DMS114 treated with DMSO at 0.1 percent for 48 hours (cell line): ENCODE results near the gene TRAM2.

Source experiments
- DNase-seq: peaks from one replicate; lab custom pipeline; 2025; ENCODE audit not compliant: unreplicated experiment; lab: John Stamatoyannopoulos, UW

Gene TRAM2

GRCh38 chr6:52511572-52512151, 65.2 kb downstream of the TRAM2 start:
- no peak for DNase-seq

DNA sequence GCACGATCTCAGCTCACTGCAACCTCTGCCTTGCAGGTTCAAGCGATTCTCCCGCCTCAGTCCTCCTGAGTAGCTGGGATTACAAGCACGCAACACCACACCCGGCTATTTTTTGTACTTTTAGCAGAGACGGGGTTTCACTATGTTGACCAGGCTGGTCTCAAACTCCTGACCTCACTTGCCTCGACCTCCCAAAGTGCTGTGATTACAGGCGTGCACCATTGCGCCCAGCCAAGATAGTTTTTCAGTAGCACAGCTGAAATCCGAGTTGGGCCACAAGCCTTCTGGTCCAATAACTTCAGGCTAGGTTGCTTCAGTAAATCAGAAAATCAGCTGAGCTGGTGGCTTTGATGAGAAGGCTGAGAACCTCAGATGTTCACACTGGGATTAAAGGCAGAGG, 65.7 kb downstream of the TRAM2 start:
- no peak for DNase-seq

DNA sequence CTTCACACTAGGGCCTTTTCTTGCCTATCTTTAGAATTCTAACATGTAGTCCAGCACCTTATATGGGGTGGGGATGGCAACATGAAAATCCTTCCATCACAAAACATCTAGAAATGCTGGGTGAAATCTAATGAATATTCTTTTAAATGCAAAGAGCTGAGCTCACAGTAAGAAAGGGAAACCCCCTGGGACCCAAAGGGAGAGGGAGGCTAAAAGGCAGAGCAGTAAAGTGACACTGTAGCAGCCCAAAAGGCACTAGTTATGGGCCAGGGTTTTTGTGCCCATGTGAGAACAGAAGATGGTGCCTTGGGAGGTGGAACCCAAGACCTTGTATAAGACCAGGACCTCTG, 66.7 kb downstream of the TRAM2 start:
- DNase-seq, result no peak

GRCh38 chr6:52509281-52510212, 67.3 kb downstream of the TRAM2 start:
- DNase-seq, result no peak

DNA sequence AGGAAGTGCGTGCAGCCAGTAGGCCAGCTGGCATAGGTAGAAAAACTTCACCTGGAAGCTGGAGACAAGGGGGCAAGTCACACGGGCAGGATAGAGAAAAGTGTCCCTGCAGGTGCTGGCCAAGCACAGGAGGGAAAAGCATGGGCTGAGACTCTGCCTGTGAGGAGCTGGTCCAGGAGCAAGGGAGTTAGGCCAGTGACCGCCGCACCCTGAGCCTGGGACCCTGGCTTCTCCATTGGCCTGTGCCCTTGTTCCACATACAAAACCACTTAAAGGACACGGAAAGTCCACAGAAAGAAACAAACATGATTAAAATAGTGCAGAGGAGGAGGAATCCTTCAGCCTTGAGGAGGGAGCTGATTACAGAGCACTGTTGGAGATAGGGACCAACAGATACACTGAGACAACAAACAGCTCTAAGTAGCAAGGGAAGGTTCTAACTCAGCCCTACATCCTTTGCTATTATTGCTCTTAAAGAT, 68.6 kb downstream of the TRAM2 start:
- no peak for DNase-seq

- DNase-seq, result no peak
Measured at GRCh38 chr6:52507557-52508260, 69.2 kb downstream of the TRAM2 start.

GRCh38 chr6:52506476-52506875, 70.4 kb downstream of the TRAM2 start:
- no peak for DNase-seq

DNA sequence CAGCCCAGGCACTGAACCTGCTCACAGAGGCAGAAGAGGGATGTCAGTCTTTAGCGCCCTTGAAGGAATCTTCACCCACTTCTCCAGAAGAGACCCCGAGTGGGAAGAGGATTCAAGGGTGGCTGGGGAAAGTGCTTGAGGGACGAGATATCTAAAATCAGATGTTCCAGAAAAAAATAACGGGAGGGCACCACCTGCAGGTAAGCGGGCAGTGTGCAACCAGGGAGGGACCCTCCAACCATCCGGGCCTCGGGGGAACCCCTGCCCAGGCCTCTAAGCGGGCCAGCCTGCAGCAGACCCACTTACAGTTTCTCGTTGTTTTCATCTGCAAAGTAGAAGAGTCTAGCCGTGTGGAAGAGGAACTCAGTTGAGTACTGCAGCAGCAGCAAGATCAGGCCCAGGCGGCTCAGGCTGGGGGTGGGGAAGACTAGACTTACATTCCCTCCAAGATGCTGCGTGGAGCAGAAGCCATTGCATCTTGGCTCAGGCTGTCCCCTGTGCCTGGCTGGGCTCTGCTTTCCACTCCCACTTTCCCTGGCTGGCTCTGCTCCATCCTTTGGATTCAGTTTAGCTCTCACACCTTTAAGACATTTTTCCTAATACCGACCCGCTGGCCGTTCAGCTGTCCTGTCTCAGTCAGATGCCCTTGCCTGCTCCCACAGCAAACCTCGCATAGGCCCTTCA, 71.0 kb downstream of the TRAM2 start:
- DNase-seq, result no peak

DNA sequence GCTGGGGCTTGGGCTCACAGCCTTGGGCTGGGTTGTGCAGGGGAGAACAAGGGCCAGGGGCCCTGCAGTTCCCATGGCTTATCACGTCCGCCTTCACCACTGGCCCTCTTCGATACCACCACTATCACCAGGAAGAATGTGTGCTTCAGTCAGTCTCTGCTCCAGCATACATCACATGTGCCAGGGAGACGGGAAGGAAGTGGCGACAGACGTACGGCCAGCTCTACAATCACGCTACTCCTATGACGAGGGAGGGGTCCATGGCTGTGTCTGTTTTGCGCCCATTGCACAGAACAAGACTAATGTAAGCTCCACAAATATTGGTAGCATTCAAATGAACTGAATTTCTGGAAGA, 72.1 kb downstream of the TRAM2 start:
- no peak for DNase-seq

GRCh38 chr6:52503851-52504781, 72.7 kb downstream of the TRAM2 start:
- no peak for DNase-seq

DNA sequence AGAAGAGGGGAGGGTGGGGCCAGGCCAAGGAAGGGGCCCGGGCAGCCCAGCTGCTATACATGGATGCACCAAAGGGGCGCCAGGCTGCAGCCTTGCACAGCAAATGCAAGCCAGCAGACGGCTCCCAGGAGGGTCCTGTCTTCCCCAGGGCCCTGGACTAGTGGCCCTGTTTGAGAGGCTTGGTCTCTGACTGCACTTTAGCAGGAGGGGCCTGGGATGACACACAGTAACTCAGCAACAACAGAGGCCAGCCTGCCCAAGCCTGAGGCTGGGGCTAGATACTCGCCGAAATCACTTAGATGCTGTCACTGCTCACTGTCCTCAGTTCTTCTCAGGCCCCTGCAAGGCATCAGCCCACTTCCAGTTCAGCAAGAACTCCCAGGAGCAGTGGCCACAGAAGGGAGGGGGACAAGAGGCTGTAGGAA, 73.5 kb downstream of the TRAM2 start:
- DNase-seq, result no peak

DNA sequence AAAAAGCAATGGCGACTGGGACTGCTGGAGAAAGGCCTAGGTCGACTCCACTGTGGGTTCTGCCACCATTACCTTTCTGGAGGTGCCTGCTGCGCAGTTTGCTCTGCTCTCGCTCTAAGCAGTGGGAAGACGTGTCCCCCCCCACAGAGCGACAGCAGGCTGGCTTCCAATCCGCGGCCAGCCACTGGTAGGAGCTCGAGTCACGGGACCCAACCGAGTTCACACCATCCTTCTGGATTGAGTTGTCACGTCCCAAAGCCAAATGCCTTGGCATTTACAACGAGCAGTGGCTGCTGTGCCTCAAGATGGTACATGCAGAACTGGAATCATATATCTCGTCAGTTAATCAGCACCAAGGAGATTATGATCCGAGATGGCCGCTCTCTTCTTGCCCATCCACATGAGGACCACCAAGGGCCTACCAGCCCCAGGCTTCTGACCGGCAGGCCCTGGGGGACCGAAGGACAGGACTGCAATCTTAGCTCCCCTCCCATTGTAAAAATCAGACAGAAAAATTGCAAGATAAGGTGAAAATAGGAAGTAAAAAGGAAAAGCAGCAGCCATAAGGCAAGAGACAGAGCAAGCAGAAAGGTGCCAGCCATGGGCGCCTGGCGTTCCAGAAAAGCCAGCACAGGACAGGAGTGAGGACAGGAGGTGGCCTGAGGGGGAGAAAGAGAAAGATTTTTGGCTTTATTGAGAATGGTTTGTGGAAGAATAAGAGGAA, 74.4 kb downstream of the TRAM2 start:
- DNase-seq, result no peak

GRCh38 chr6:52500238-52501129, 76.4 kb downstream of the TRAM2 start:
- DNase-seq, result no peak

GRCh38 chr6:52499681-52500236, 77.1 kb downstream of the TRAM2 start:
- no peak for DNase-seq

GRCh38 chr6:52499026-52499425, 77.8 kb downstream of the TRAM2 start:
- no peak for DNase-seq

DNA sequence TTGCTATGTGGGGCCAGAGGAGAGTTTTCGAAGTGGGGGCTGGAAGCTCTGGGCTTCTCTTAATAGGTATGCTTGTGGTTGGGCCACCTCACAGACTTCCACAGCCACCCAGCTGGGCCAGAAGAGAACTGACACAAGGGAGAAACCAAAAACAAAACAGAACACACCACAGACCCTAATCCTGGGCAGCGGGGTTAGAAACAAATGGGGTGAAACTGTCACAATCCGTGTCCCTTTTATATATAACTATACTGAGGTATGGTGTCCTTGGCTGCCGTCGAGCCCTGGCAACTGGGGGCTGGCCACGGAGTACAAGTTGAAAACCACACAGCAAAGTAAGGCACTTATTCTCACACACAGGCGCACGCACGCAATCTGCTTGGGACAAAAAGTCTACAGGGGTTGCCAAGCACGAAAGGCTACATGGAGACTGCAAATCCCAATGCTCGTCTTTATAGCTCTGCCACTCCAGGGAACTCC, 78.3 kb downstream of the TRAM2 start:
- no peak for DNase-seq

DNA sequence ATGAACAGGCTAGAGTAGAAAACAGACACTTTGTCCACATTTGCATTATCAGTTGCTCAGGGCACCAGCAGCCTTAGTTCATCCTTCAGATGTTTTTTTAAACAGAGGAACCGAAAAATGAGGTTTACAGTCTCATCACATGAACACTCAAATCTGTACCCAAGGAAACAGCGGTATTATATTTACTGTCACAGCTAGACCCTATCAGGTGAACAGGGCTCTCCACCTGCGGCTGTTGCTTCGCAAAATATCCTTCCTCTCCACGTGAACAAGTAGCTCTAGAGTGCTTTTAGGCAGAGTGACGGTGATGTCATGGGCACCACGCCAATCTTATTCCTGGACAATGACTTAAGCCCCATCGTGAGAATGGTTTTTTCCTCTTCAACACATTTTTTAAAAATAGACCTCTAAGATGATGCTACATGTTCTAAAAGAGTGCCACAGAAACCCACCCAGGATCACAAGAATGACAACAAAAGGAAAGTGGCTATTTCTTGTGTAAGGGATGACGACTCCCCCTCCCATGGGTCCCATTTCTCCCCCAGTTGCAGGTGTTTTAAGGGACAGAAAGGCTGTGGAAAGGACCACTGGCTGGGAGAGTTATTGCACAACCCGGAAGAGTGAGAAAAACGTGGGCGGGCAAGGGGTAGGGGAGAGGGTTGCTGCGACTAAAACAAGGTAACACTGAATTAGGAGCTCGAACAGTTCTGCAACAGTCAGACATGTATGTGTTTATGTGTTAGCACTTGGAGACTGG, 79.0 kb downstream of the TRAM2 start:
- no peak for DNase-seq
